ENCODE results near the gene LAMC3. TPM values are rescaled to one million over a fixed set of nuclear protein-coding genes. Genes with fewer than 3 reads are reported as not detected.

The LAMC3 gene
- total RNA-seq, 1 experiment from 2014 or later: 0.36 TPM

DNA sequence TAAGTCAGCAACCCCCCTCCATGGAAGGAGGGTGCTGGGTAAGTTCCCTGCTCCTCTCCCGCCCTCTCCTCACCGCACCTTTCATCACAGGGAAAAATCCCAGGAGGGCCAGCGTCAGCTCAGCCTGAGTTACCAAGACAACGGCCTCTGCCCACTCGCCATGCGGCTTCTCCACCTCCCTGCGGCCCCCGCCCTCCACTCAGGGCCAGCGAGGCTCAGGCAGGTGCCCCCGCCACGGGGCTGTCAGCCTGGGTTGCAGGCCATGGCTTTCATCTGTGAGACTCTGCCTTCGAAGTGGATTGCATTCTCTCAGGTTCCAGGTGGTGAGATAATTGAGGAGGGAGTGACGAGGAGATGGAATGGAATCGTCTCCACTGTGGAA, 27.2 kb upstream of the LAMC3 start:
- Histone ChIP-seq H3K36me3 (ENCODE audit: control insufficient read depth, insufficient read depth, low read length) (no peaks in the 10 kb centered on the region), H3K27me3 (replicated peaks; ENCODE audit: control insufficient read depth, insufficient read depth, low read length) (no peaks in the 10 kb centered on the region)
- no peaks in the 10 kb centered on the region for H3K27me3 Mint-ChIP-seq (ENCODE audit: insufficient read depth, unreplicated experiment)

GRCh38 chr9:130982636-130983358, 26.2 kb upstream of the LAMC3 start:
- intact Hi-C loops (cut with micrococcal nuclease; ENCODE audit: unreplicated experiment): no loop called here
- H3K27ac Mint-ChIP-seq (ENCODE audit: unreplicated experiment): no peak overlapping the region
- H3K36me3 Mint-ChIP-seq (ENCODE audit: insufficient read depth, unreplicated experiment): no peaks in the 10 kb centered on the region
- Histone ChIP-seq H3K4me3 (ENCODE audit: low read depth, low read length) (no peak overlapping the region), H3K27me3 (replicated peaks; ENCODE audit: control insufficient read depth, insufficient read depth, low read length) (no peaks in the 10 kb centered on the region), H3K36me3 (ENCODE audit: control insufficient read depth, insufficient read depth, low read length) (no peaks in the 10 kb centered on the region), H3K4me1 (no peaks in the 10 kb centered on the region), H3K9me3 (no peaks in the 10 kb centered on the region)
- H3K4me3 Mint-ChIP-seq (ENCODE audit: unreplicated experiment): no peak overlapping the region
- ChIA-PET POLR2A (no interaction called here), CTCF (no interaction called here)
- TF ChIP-seq CTCF (IDR thresholded peaks at IDR 0.05; ENCODE audit: insufficient read depth in 1 of 2, low read depth in 1 of 2, low read length in 1 of 2, severe bottlenecking in 1 of 2, unreplicated experiment in 1 of 2): no peak
- no peak for DNase-seq
- H3K27me3 Mint-ChIP-seq (ENCODE audit: insufficient read depth, unreplicated experiment): peaks cover 2% of the 10 kb centered on the region
- H3K9me3 Mint-ChIP-seq (ENCODE audit: unreplicated experiment): no peaks in the 10 kb centered on the region
- H3K4me1 Mint-ChIP-seq (ENCODE audit: low read depth, unreplicated experiment): no peaks in the 10 kb centered on the region
- no TSS peak for BruUV-seq (replicated peaks)

More for the DNA sequence above, 27.2 kb upstream of the LAMC3 start:
- no peak overlapping the region for H3K4me3 Mint-ChIP-seq (ENCODE audit: unreplicated experiment)
- intact Hi-C loops (cut with micrococcal nuclease; ENCODE audit: unreplicated experiment): no loop called here
- no peak for DNase-seq
- H3K9me3 Mint-ChIP-seq (ENCODE audit: unreplicated experiment): no peaks in the 10 kb centered on the region
- BruUV-seq (replicated peaks): no TSS peak
- ChIA-PET POLR2A (no interaction called here), CTCF (no interaction called here)
- no peaks in the 10 kb centered on the region for H3K4me1 ChIP-seq
- H3K9me3 ChIP-seq: no peaks in the 10 kb centered on the region
- no peaks in the 10 kb centered on the region for H3K4me1 Mint-ChIP-seq (ENCODE audit: low read depth, unreplicated experiment)
- no peak overlapping the region for H3K4me3 ChIP-seq (ENCODE audit: low read depth, low read length)
- no peaks in the 10 kb centered on the region for H3K36me3 Mint-ChIP-seq (ENCODE audit: insufficient read depth, unreplicated experiment)
- H3K27ac Mint-ChIP-seq (ENCODE audit: unreplicated experiment): no peak overlapping the region
- TF ChIP-seq CTCF (IDR thresholded peaks at IDR 0.05; ENCODE audit: insufficient read depth in 1 of 2, low read depth in 1 of 2, low read length in 1 of 2, severe bottlenecking in 1 of 2, unreplicated experiment in 1 of 2): no peak

DNA sequence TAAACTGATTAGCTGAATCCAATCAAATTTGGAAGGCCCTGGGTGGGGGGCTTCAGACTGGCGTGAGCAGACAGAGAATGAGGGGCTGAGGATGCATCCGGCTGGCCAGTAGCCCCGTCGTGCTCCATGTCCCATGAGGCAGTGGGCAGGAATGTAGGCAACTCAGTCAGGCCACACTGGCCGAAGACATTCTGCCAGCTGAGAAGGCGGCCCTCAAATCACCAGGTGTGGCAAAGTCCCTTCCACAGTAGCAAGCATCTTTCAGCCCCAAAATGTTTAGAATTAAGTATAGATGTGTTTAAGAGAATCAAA, 25.7 kb upstream of the LAMC3 start:
- H3K4me1 Mint-ChIP-seq (ENCODE audit: low read depth, unreplicated experiment): no peaks in the 10 kb centered on the region
- H3K27ac Mint-ChIP-seq (ENCODE audit: unreplicated experiment): no peak overlapping the region
- peaks cover 2% of the 10 kb centered on the region for H3K27me3 Mint-ChIP-seq (ENCODE audit: insufficient read depth, unreplicated experiment)

More for the DNA sequence above, 25.7 kb upstream of the LAMC3 start:
- H3K4me3 ChIP-seq (ENCODE audit: low read depth, low read length): no peak overlapping the region
- no peaks in the 10 kb centered on the region for H3K27me3 ChIP-seq (replicated peaks; ENCODE audit: control insufficient read depth, insufficient read depth, low read length)
- no peaks in the 10 kb centered on the region for H3K9me3 ChIP-seq
- Mint-ChIP-seq H3K36me3 (ENCODE audit: insufficient read depth, unreplicated experiment) (no peaks in the 10 kb centered on the region), H3K9me3 (ENCODE audit: unreplicated experiment) (no peaks in the 10 kb centered on the region), H3K4me3 (ENCODE audit: unreplicated experiment) (no peak overlapping the region)
- no peak for DNase-seq
- ChIA-PET CTCF (interaction anchor here (1.0 kb wide), 1 partner anchor 15 kb away, joined by 3 read pairs; no protein-coding TSS in a partner anchor), POLR2A (no interaction called here)
- intact Hi-C loops (cut with micrococcal nuclease; ENCODE audit: unreplicated experiment): no loop called here
- TF ChIP-seq CTCF (IDR thresholded peaks at IDR 0.05; ENCODE audit: insufficient read depth in 1 of 2, low read depth in 1 of 2, low read length in 1 of 2, severe bottlenecking in 1 of 2, unreplicated experiment in 1 of 2): no peak
- H3K4me1 ChIP-seq: no peaks in the 10 kb centered on the region
- no TSS peak for BruUV-seq (replicated peaks)
- H3K36me3 ChIP-seq (ENCODE audit: control insufficient read depth, insufficient read depth, low read length): no peaks in the 10 kb centered on the region
